Neutrophil (primary cell): ENCODE data around the gene ZNRD2.

Experiments
- H3K27ac ChIP-seq: fragments of 200-600 bp; sonication (generic); 2 replicates; pipeline ENCODE4 v1.5.1; 2016; ENCODE audit warnings: mild to moderate bottlenecking, moderate library complexity
- H3K27me3 ChIP-seq: fragments of 200-600 bp; sonication (generic); 2 replicates; pipeline ENCODE4 v1.6.0; 2016; ENCODE audit warnings: mild to moderate bottlenecking
- H3K36me3 ChIP-seq: fragments of 200-600 bp; sonication (generic); 2 replicates; pipeline ENCODE4 v1.5.1; 2017
- H3K4me1 ChIP-seq, 2 experiments: fragments of 200-600 bp in 1 of 2; sonication (generic) in 1 of 2; 1 replicate in 1 of 2; 2 replicates in 1 of 2; pipeline versions ENCODE4 v1.5.1 to v1.6.1; 2013 to 2016; ENCODE audit warnings: low read depth in 1 of 2, low read length in 1 of 2, mild to moderate bottlenecking in 1 of 2, moderate library complexity in 1 of 2; ENCODE audit not compliant: control insufficient read depth in 1 of 2, insufficient read depth in 1 of 2
- H3K4me3 ChIP-seq, 2 experiments: fragments of 200-600 bp in 1 of 2; sonication (generic) in 1 of 2; 1 replicate in 1 of 2; 2 replicates in 1 of 2; pipeline ENCODE4 v1.5.1; 2013 to 2016; ENCODE audit warnings: low read depth in 1 of 2, low read length in 1 of 2, mild to moderate bottlenecking in 1 of 2, moderate library complexity in 1 of 2
- H3K9me3 ChIP-seq: fragments of 200-600 bp; sonication (generic); 2 replicates; pipeline ENCODE4 v1.5.1; 2016
- CTCF ChIP-seq: fragments of 200-600 bp; sonication (generic); IDR thresholded peaks from 2 replicates; pipeline ENCODE4 v1.5.1; 2016; ENCODE audit warnings: antibody characterized with exemption

ZNRD2 gene

DNA sequence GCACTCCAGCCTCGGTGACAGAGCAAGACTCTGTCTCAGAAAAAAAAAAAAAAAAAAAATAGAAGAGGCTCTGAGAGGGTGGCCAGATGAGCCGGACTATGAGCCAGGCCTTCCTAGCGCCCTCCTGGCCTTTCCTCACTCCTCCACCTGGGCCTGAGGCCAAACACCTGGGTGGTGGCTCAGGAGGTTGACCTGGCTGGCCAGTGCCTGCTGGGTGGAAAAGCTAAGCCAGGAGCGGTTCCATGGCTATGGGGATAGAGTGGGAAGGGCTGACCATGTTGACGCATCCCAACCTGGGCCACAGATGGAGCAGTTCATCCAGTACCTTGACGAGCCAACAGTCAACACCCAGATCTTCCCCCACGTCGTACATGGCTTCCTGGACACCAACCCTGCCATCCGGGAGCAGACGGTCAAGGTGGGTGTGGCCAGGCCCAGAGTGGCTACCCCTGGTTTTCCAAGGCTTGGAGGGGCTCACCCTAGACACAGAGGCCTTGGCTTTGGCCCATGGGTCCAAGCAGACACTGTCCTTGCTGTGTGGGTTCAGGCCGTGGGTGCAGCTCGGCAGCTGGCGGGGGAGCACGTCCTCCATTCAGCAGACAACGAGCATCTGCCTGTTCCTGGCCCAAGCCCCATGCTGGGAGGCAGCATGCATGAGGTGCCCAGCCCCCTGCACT is 37.8 kb upstream of the ZNRD2 start:
- Histone ChIP-seq H3K27me3 (no peaks in the 10 kb centered on the region), H3K4me3 (no peak overlapping the region), H3K9me3 (no peaks in the 10 kb centered on the region), H3K4me1 (no peaks in the 10 kb centered on the region), H3K36me3 (peaks cover 85% of the 10 kb centered on the region), H3K27ac (no peak overlapping the region)
- no peak for TF ChIP-seq CTCF

- H3K36me3 ChIP-seq: peaks cover 82% of the 10 kb centered on the region
- H3K27ac ChIP-seq: no peak overlapping the region
- no peaks in the 10 kb centered on the region for H3K9me3 ChIP-seq
- H3K27me3 ChIP-seq: no peaks in the 10 kb centered on the region
- H3K4me1 ChIP-seq: peaks cover 7 to 8% of the 10 kb centered on the region in 2 experiments
- TF ChIP-seq CTCF: no peak
- no peak overlapping the region for H3K4me3 ChIP-seq
Measured at GRCh38 chr11:65535102-65535501, 35.2 kb upstream of the ZNRD2 start.

GRCh38 chr11:65536412-65537295 is 33.6 kb upstream of the ZNRD2 start:
- peaks cover 66% of the 10 kb centered on the region for H3K36me3 ChIP-seq
- H3K27ac ChIP-seq: no peak overlapping the region
- H3K9me3 ChIP-seq: no peaks in the 10 kb centered on the region
- no peak for TF ChIP-seq CTCF
- no peak overlapping the region for H3K4me3 ChIP-seq
- peaks cover 18 to 22% of the 10 kb centered on the region in 2 experiments for H3K4me1 ChIP-seq
- H3K27me3 ChIP-seq: peaks cover 5% of the 10 kb centered on the region

DNA sequence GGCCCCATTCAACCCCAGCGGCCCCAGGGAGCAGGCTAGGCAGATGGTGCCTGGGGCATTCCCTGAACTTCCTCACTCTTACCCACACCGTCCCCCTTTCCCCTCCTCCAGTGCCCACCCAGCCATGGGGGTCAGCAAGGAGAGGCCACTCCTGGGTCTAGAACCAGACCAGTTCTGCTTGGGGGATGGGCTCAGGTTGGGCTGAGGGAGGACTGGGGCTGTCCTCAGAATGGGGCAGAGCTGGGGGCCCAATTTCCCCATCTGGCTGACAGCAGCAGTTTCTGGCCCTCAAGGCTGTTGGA is 33.0 kb upstream of the ZNRD2 start:
- H3K27me3 ChIP-seq: peaks cover 5% of the 10 kb centered on the region
- H3K9me3 ChIP-seq: no peaks in the 10 kb centered on the region
- H3K36me3 ChIP-seq: peaks cover 60% of the 10 kb centered on the region
- H3K27ac ChIP-seq: no peak overlapping the region
- H3K4me1 ChIP-seq: peaks cover 19 to 22% of the 10 kb centered on the region in 2 experiments
- H3K4me3 ChIP-seq: no peak overlapping the region
- TF ChIP-seq CTCF: no peak

GRCh38 chr11:65537620-65538231 is 32.6 kb upstream of the ZNRD2 start:
- Histone ChIP-seq H3K9me3 (no peaks in the 10 kb centered on the region), H3K27me3 (peaks cover 5% of the 10 kb centered on the region), H3K27ac (no peak overlapping the region), H3K4me3 (no peak overlapping the region), H3K4me1 (peaks cover 19 to 22% of the 10 kb centered on the region in 2 experiments), H3K36me3 (peaks cover 55% of the 10 kb centered on the region)
- TF ChIP-seq CTCF: no peak
